Neural crest cell (in vitro differentiated cells): ENCODE measurements around the gene TMEM9. TPM values are rescaled to one million over a fixed set of nuclear protein-coding genes. Genes with fewer than 3 reads are reported as not detected.
A peak's percentile ranks its signal among the peaks of the same experiment; 100 is the strongest.

ENCODE experiments used
- DNase-seq: peaks from one replicate; pipeline ENCODE4 v3.0.0; 2021; ENCODE audit warnings: low read depth, mixed read lengths, low spot score
- H3K27ac Mint-ChIP-seq: one replicate; pipeline ENCODE4 v1.8.0; 2021; ENCODE audit warnings: mild to moderate bottlenecking, mixed read lengths; ENCODE audit not compliant: unreplicated experiment
- H3K27me3 Mint-ChIP-seq: 2 replicates; pipeline ENCODE4 v1.8.0; 2021; ENCODE audit warnings: low read depth, mild to moderate bottlenecking, mixed read lengths
- H3K36me3 Mint-ChIP-seq: 2 replicates; pipeline ENCODE4 v1.8.0; 2021; ENCODE audit warnings: low read depth, mild to moderate bottlenecking, mixed read lengths
- H3K4me1 Mint-ChIP-seq: 2 replicates; pipeline ENCODE4 v1.8.0; 2021; ENCODE audit warnings: mixed read lengths
- H3K4me3 Mint-ChIP-seq: one replicate; pipeline ENCODE4 v1.8.0; 2021; ENCODE audit warnings: mild to moderate bottlenecking, mixed read lengths
- H3K9me3 Mint-ChIP-seq: 2 replicates; pipeline ENCODE4 v1.8.0; 2021; ENCODE audit warnings: mixed read lengths
- total RNA-seq: library from RNA; stranded (reverse); gene quantifications from 2 replicates; pipeline ENCODE4 v1.2.1, GENCODE V29; 2021
- TF ChIP-seq, protein P1 (sequence below): fragments of 200-600 bp; sonication (generic); conservative IDR thresholded peaks from 2 replicates; pipeline ENCODE4 v1.5.0; 2021; ENCODE audit warnings: antibody characterized with exemption, mild to moderate bottlenecking

The TMEM9 gene
- total RNA-seq, 1 donor from 2014 or later, result 89.4 TPM

DNA sequence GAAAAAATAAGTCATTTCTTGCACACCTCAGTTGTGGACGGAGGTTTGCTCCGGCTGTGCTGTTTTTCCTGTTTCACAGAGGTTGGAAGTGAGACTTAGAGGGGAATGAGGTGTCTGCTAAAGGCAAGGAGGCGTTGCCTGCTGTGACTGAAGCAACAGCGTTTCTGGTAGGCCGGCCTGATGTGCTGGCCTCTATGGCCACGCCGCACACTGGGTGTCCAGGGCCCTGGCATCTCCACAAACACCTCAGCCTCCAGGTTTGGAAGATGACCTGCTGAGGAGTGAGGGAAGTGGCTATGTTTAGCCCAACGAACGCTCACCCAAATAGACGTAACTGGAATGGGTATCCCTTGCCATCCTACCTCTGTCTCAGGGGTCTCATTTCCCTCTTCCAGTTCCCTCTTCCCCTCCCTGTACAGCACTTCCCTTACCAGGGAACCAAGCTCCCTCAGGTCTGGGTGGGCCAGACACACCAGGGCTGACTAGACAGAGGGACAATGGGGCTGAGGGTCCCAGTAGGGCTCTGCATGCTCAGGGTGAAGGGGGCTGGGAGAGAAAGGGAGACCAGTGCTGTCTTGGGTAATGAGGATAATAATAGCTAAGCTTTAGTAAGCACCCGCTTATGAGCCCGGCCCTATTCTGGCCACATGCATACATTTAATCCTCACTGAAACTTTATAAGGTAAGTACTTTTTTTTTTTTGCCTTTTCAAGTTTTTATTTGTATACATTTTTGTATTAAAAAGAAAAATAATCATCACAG lies 53.9 kb downstream of the TMEM9 start:
- no peak for DNase-seq
- Mint-ChIP-seq H3K27ac (peak overlapping the region; percentile 67), H3K36me3 (no peaks in the 10 kb centered on the region), H3K4me1 (peaks cover 30% of the 10 kb centered on the region), H3K9me3 (no peaks in the 10 kb centered on the region), H3K4me3 (no peak overlapping the region), H3K27me3 (no peaks in the 10 kb centered on the region)
- TF ChIP-seq, protein P1, sequence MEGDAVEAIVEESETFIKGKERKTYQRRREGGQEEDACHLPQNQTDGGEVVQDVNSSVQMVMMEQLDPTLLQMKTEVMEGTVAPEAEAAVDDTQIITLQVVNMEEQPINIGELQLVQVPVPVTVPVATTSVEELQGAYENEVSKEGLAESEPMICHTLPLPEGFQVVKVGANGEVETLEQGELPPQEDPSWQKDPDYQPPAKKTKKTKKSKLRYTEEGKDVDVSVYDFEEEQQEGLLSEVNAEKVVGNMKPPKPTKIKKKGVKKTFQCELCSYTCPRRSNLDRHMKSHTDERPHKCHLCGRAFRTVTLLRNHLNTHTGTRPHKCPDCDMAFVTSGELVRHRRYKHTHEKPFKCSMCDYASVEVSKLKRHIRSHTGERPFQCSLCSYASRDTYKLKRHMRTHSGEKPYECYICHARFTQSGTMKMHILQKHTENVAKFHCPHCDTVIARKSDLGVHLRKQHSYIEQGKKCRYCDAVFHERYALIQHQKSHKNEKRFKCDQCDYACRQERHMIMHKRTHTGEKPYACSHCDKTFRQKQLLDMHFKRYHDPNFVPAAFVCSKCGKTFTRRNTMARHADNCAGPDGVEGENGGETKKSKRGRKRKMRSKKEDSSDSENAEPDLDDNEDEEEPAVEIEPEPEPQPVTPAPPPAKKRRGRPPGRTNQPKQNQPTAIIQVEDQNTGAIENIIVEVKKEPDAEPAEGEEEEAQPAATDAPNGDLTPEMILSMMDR, result no peak

DNA sequence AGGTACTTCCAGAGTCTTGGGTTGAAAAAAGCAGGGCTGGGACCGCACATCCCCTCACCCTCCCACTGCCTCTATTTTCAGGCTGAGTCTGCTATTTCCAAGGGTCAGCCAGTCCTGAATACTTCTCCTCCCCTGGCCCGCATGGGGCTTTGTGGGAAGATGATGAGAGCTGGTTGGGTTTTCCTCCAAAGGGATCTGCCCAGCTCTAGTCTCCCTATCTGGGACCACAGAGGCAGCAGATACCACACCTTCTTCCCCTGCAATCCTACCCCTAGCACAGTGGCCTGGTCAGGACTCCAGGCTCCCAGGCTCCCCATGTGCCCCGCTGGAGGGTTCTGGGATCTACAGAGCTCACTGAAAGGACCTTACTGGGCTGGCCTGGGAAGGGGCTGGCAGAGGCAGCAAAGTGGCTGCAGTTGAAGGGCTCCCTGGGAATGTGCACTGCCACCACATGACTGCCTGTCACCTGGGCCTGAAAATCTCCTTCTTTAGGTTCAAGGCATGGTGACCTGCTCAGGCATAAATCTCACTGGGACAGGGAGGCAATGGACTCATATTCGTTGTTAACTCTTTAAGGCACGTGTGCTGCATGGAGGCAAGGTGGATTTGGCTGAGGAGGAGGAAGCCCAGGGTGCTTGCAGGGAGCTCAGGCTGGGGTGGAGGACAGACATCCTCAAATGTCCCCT lies 55.1 kb downstream of the TMEM9 start:
- H3K36me3 Mint-ChIP-seq, result no peaks in the 10 kb centered on the region
- peak overlapping the region; percentile 87 for H3K27ac Mint-ChIP-seq
- H3K4me1 Mint-ChIP-seq, result peaks cover 20% of the 10 kb centered on the region
- no peak overlapping the region for H3K4me3 Mint-ChIP-seq
- H3K9me3 Mint-ChIP-seq, result no peaks in the 10 kb centered on the region
- no peak for DNase-seq
- TF ChIP-seq, protein P1, result no peak
- H3K27me3 Mint-ChIP-seq, result no peaks in the 10 kb centered on the region

DNA sequence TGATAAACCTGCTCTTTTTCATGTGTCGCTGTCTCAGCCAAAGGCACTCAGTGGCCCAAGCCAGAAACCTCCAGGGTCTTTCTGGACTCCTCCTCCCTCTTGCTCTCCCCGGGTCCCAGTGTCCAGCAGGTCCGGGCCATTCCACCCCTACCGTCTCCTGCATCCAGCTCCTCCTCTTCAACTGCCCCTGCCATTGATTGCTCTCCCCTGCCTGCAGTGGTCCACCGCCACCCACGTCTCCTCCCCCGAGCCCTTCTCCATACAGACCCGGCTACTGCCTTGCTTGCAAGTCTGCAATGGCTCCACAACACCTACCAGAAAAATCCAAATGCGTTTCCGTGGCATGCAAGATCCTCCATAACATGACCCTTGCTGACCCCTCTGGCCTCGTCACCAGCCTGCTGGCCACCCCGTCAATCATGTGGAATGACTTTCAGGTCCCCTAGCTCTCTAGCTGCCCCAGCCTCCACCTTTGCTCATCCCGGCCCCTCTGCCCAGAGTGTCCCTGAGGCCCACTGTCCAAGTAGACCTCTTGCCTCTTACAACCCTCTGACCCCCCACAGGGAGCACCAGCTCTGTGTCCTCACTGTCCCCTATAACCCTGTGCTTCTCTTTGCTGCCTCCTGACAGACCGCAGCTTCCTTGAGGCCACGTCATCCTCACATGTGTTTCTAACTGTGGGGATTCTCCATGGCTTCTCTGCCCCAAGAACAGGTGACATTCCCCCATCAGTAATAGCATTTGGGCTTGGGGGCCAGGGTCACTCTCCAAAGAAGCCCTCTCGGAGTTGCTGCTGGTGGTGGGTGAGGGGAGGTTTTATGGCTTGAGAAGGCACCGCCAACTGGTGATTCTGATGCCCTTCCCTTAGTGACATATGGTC lies 57.1 kb downstream of the TMEM9 start:
- H3K9me3 Mint-ChIP-seq, result no peaks in the 10 kb centered on the region
- no peaks in the 10 kb centered on the region for H3K27me3 Mint-ChIP-seq
- H3K36me3 Mint-ChIP-seq, result no peaks in the 10 kb centered on the region
- DNase-seq, result no peak
- H3K4me1 Mint-ChIP-seq, result peaks cover 20% of the 10 kb centered on the region
- TF ChIP-seq, protein P1, result no peak
- no peak overlapping the region for H3K27ac Mint-ChIP-seq
- H3K4me3 Mint-ChIP-seq, result no peak overlapping the region

DNA sequence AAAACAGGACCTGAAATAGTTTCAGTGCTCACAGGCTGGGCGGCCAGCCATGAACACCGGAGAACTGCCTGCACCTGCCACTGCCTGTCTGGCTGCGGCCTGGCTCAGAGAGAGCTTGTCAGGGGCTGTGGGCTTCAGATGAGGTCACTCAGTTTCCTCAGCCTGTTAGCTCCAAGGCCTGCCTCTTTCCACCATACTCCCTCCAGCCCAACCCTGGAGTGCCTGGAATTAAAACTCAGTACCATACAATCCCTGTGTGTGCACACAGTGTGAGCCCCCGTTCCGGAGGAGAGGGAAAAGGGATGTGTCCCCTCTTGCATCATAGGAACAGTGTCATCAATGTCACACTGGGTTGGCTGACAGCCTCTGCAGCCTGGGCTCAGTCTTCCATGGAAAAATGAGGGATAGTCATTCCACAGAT lies 58.2 kb downstream of the TMEM9 start:
- Mint-ChIP-seq H3K36me3 (no peaks in the 10 kb centered on the region), H3K27ac (no peak overlapping the region), H3K9me3 (no peaks in the 10 kb centered on the region), H3K4me1 (peaks cover 20% of the 10 kb centered on the region), H3K27me3 (no peaks in the 10 kb centered on the region), H3K4me3 (no peak overlapping the region)
- TF ChIP-seq, protein P1, result no peak
- no peak for DNase-seq

DNA sequence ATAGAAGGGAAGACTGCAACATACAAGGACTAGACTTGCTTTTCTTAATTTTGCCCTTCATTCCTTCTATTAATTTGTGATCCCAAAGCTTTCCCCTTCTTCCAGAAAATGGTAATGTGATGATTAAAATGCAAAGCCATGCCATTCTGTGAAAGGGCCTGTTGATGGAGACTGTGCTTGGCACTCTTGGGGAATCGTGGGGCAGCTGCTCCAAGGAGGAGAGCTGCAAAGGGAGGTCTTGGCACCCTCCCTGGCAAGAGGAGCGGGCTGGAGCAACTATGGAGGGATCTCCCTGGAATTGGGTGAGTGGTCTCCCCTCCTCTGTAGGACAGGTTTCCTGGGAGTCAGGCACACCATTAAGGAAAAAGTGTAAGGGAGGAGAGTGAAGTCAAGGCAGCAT lies 58.7 kb downstream of the TMEM9 start:
- peaks cover 20% of the 10 kb centered on the region for H3K4me1 Mint-ChIP-seq
- no peaks in the 10 kb centered on the region for H3K27me3 Mint-ChIP-seq
- TF ChIP-seq, protein P1, result no peak
- H3K9me3 Mint-ChIP-seq, result no peaks in the 10 kb centered on the region
- H3K4me3 Mint-ChIP-seq, result no peak overlapping the region
- DNase-seq, result no peak
- no peaks in the 10 kb centered on the region for H3K36me3 Mint-ChIP-seq
- no peak overlapping the region for H3K27ac Mint-ChIP-seq
